Islet of Langerhans (tissue), 1 donor: ENCODE data around the gene MICALL1.
"Not testable (repeated sequence)": the region's sequence is repeated elsewhere in the genome, so short reads cannot be mapped to it uniquely, and the experiment has no call there.

Source experiments
- FAIRE-seq: peaks from one replicate; lab custom pipeline; 2011; peaks lifted over from hg19 to GRCh38; lab: Jason Lieb, UNC

The MICALL1 gene

GRCh38 chr22:37957232-37957631 is 51.1 kb downstream of the MICALL1 start:
- no peak for FAIRE-seq

DNA sequence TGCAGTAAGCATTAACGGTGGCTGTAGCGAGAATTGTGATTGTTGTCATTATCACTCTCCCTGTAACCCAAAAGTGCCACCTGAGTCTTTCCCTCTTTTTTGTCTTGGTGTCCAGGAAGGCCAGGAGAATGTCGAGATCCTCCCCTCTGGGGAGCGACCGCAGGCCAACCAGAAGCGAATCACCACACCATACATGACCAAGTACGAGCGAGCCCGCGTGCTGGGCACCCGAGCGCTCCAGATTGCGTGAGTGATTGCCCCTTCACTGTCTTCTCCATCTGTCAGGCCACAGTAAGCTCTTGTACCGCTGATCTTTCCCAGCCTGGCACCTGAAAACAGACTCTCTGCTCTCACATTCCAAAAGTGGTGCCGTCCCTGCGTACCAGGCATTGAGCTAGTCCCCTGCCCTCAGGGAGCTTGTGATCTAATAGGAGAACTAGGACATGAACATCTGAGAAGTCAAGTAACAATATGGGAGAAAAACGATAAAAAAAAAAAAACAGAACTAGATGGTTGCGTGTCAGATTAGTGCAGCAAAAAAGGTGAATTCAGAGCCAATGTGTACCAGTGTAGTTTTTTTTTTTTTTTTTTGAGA is 53.2 kb downstream of the MICALL1 start:
- no peak for FAIRE-seq

- FAIRE-seq, result no peak
These were observed 55.0 kb downstream of the MICALL1 start for GRCh38 chr22:37961062-37961461.

GRCh38 chr22:37965940-37966664 is 60.0 kb downstream of the MICALL1 start:
- no peak for FAIRE-seq

DNA sequence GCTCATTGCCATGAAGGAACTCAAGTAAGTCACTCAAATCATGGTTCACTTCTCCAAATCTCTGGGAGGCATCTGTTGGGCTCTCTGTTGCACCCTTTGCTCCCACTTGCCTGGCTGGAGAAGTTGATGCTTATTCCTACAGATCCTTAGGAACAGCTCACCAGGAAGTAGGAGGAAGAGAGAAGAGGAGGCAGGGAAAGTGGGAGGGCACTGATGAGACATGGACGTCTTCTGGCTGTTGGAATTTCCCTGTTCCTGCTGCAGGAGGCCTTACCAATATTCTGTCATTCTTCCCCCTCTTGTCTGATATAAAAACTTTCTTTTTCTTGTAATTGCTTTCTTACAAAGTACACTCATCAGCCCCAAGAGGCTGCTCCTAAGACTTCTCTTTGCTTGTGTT is 61.0 kb downstream of the MICALL1 start:
- no peak for FAIRE-seq

- FAIRE-seq, result no peak
These were observed 61.7 kb downstream of the MICALL1 start for GRCh38 chr22:37967637-37968451.

DNA sequence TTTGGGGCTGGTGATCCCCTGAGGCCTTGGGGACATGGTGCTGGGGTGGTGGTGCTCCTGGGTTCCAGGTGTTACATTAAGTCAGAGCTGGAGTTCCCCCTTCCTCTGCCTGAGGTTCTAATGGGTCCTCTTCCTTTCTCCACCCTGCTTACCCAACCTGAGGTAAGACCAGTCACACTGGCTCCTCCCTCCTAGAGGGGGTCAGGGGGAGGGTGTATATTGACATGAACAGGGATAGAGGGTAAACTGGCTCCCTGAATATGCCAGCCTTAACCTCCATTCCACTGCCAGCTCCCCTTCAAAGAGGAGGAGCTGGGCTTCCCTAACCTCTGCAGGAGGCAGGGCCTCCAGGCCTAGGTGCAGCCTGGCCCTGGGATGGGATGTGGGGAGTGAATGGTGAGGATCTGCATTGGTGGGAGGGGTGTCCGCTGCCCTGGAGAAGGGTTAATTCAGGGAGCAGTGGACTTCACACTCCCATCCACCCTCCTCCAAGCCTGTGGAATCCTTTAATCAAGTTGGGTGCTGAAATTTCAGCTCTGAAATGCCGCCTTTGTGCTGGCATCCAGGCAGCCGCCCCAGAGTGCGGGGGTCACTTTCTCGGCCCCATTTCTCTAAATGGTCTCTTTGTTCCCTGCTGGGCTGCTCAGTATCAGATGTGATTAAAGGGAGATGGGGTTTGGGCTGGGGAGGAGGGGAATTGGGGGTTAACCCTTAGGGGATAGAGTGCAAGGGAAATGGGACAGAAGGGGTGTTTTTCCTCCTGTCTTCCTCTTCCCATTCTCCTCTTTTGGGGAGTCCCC is 62.6 kb downstream of the MICALL1 start:
- FAIRE-seq, result no peak

GRCh38 chr22:37970864-37971263 is 64.8 kb downstream of the MICALL1 start:
- FAIRE-seq, result no peak

DNA sequence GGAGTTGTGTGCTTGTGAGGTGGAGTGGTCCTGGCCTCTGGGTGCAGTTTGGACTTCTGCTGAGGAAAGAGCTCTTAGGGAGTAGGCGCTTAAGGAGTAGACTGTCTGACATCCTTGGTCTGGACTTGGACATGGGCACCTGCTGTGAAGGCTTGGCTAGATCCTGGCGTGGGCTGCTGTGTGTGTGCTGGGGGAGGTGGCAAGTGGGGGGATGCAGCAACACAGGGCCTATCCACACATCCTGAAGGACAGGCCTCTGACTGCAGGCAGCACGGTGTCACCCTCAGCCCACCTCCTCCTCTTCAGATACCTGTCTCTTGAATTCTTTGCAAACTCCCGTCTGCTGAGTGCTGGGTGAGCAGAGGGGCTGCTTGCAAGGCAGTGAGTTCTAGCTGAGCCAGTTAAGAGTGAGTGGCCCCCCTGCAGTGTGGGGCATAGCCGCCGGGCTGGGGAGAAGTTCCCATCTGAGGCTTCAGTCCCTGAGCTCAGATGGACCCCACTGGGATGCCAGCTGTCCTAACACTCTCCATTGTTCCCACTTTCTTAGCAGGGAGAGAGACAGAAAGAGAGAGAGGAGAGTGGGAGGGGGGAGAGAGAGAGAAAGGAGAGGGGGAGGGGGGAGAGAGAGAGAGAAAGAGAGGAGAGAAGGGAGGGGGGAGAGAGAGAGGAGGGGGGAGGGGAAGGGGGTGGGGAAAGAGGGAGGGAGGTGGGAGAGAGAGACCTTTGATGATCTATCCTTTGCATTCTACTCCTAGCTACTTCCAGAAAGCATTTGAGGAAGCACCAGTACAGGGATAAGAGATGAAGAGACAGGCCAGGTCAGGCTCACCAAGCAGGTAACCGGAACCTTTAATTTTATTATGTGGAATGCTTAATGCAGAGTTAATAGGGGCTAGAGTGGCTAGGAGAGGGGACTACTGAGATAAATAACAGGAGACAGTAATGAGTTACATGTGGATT is 65.7 kb downstream of the MICALL1 start:
- FAIRE-seq, result no peak

DNA sequence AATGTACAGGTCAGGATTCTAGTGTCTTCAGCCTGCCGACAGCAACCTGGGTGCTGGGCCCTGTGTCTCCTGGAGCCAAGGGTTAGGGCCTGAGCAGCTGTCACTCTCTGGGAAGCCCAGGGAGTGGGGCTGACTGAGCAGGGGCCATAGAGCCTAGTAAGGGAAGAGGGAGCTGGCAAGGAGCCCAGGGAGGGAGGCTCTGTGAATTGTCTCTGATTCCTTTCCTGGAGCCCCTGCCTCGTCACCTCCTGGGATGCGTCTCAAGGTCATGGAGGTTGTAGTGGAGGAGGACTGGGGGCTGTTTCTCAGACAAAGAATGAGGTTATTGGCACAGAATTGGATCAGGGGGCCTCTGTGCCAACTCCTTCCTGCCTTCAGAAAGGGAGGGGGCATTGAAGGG is 66.4 kb downstream of the MICALL1 start:
- no peak for FAIRE-seq

GRCh38 chr22:37973271-37974170 is 67.4 kb downstream of the MICALL1 start:
- no peak for FAIRE-seq

GRCh38 chr22:37975153-37975552 is 69.1 kb downstream of the MICALL1 start:
- no peak for FAIRE-seq

DNA sequence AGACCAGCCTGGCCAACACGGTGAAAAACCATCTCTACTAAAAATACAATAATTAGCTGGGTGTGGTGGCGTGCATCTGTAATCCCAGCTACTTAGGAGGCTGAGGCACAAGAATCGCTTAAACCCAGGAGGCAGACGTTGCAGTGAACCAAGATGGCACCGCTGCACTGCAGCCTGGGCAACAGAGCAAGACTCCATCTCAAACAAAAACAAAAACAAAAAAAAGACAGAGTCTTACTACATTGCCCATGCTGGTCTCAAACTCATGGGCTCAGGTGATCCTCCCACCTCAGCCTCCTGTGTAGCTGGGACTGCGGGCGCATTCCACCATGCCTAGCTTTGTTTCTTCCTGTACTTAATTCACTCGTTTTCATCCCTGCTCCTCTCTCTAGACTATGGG is 69.9 kb downstream of the MICALL1 start:
- not testable (repeated sequence) for FAIRE-seq

DNA sequence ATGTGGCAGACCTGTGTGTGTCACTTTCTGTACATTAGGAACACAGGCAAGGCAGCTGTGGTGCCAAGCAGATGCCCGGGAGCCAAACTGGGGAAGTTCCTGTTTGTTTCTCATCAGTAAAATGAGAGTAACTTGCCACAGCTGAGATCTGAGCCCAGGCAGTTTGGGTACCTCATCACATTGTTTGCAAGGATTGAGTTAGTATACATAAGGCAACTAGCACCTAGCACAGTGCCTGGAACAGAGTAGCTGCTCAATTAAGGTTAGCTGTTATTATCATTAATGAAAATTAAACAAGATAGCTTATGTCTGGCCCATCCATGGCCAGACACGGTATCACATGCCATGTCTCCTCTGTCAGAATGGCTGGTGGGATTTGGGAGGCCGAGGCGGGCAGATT is 70.5 kb downstream of the MICALL1 start:
- FAIRE-seq, result no peak

- no peak for FAIRE-seq
These were observed 73.7 kb downstream of the MICALL1 start for GRCh38 chr22:37979782-37980181.

DNA sequence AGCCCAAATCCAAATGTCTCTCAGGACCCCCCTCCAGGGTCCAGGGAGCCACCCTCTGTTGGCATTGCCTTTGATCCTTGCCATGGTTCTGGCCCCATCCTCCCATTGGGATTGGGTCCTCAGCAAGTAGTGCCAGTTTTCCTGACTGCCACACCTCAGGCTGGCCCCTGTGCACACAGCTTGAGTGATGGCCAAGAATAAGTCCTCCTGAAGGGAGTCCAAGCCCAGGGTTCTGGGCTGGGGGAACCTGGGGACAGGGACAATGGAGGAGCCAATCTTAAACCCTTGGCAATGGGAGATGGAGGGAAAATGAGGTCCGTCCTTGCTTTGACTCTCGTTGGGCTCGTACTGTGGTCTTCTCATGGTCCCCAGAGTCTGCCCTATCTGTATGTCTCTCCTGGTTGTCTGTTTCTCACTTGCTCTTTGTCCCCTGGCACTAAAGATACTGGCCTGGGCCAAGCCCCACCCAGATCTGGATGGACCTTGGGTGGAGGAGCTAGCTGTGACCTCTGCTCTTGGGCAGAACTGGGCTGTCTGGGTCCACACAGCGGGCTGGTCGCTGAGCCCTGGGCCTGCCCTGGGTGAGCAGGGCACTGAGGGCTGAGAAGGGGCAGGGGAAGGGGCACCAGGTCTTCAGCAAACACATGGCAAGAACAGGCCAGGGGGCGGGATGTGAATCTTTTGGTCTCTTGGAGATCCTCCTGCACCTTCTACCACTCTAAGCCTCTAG is 75.3 kb downstream of the MICALL1 start:
- no peak for FAIRE-seq

GRCh38 chr22:37982151-37982785 is 76.2 kb downstream of the MICALL1 start:
- FAIRE-seq, result no peak

GRCh38 chr22:37982938-37983859 is 77.1 kb downstream of the MICALL1 start:
- FAIRE-seq, result no peak
